IMR-90 (cell line): ENCODE data around the gene ZBTB25.

Experiments
- FOS ChIP-seq: fragments of 150-350 bp; IDR thresholded peaks from 2 replicates; pipeline ENCODE4 v1.6.1; 2016; ENCODE audit warnings: low read depth, low read length
- MAFK ChIP-seq: IDR thresholded peaks from 2 replicates; pipeline ENCODE4 v1.6.1; 2012; ENCODE audit warnings: low read depth, low read length, improper control_type of control experiment
- MXI1 ChIP-seq: IDR thresholded peaks from 2 replicates; pipeline ENCODE4 v1.6.1; 2012; ENCODE audit warnings: low read depth, mild to moderate bottlenecking, low read length, moderate library complexity, borderline replicate concordance
- POLR2A ChIP-seq: IDR thresholded peaks from 2 replicates; pipeline ENCODE4 v1.6.1; 2012; ENCODE audit warnings: mild to moderate bottlenecking, low read depth, low read length
- RAD21 ChIP-seq: IDR thresholded peaks from 2 replicates; pipeline ENCODE4 v1.6.1; 2012; ENCODE audit warnings: low read length, improper control_type of control experiment
- RCOR1 ChIP-seq: IDR thresholded peaks from 2 replicates; pipeline ENCODE4 v1.6.1; 2012; ENCODE audit warnings: mild to moderate bottlenecking, low read length, improper control_type of control experiment; ENCODE audit not compliant: insufficient replicate concordance
- SMC3 ChIP-seq: fragments of 150-350 bp; IDR thresholded peaks from 2 replicates; pipeline ENCODE4 v1.6.1; 2016; ENCODE audit warnings: low read depth, mild to moderate bottlenecking, antibody characterized with exemption, low read length, moderate library complexity
- TF ChIP-seq, protein P1 (sequence below): conservative IDR thresholded peaks from 2 replicates; pipeline ENCODE4 v1.5.1; 2012; ENCODE audit warnings: mild to moderate bottlenecking, low read depth, low read length, improper control_type of control experiment
- TF ChIP-seq, protein P2 (sequence below): fragments of 150-350 bp; IDR thresholded peaks from 2 replicates; pipeline ENCODE4 v1.6.1; 2016; ENCODE audit warnings: low read depth, mild to moderate bottlenecking, low read length, moderate library complexity, borderline replicate concordance
- TF ChIP-seq, protein P3 (sequence below): fragments of 150-350 bp; IDR thresholded peaks from 2 replicates; pipeline ENCODE4 v1.6.1; 2017; ENCODE audit warnings: mild to moderate bottlenecking, antibody characterized with exemption, low read length, low read depth

DNA sequence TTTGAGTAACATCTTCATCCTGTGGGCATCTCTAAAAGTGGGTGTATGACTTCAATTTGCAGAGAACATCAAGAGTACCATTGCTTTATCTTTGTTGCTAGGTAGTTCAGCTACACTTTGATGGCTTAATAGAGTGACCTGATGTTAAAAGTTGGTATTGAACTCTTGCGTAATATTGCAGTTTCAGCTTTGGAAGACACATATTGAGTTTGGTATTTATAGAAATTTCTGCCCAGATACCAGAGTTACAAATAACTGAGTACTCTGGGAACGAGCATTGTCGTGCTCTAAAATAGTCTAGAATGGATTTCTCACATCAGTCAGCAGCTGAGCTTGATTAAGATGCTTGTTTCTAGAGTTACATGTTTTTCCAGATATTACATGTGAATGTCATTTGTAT lies 63.1 kb downstream of the ZBTB25 start:
- TF ChIP-seq, protein P1, sequence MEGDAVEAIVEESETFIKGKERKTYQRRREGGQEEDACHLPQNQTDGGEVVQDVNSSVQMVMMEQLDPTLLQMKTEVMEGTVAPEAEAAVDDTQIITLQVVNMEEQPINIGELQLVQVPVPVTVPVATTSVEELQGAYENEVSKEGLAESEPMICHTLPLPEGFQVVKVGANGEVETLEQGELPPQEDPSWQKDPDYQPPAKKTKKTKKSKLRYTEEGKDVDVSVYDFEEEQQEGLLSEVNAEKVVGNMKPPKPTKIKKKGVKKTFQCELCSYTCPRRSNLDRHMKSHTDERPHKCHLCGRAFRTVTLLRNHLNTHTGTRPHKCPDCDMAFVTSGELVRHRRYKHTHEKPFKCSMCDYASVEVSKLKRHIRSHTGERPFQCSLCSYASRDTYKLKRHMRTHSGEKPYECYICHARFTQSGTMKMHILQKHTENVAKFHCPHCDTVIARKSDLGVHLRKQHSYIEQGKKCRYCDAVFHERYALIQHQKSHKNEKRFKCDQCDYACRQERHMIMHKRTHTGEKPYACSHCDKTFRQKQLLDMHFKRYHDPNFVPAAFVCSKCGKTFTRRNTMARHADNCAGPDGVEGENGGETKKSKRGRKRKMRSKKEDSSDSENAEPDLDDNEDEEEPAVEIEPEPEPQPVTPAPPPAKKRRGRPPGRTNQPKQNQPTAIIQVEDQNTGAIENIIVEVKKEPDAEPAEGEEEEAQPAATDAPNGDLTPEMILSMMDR = no peak
- TF ChIP-seq MXI1 = no peak
- no peak for TF ChIP-seq MAFK
- no peak for TF ChIP-seq FOS
- TF ChIP-seq SMC3 = no peak
- TF ChIP-seq, protein P2, sequence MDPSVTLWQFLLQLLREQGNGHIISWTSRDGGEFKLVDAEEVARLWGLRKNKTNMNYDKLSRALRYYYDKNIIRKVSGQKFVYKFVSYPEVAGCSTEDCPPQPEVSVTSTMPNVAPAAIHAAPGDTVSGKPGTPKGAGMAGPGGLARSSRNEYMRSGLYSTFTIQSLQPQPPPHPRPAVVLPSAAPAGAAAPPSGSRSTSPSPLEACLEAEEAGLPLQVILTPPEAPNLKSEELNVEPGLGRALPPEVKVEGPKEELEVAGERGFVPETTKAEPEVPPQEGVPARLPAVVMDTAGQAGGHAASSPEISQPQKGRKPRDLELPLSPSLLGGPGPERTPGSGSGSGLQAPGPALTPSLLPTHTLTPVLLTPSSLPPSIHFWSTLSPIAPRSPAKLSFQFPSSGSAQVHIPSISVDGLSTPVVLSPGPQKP = no peak
- no peak for TF ChIP-seq POLR2A
- TF ChIP-seq, protein P3, sequence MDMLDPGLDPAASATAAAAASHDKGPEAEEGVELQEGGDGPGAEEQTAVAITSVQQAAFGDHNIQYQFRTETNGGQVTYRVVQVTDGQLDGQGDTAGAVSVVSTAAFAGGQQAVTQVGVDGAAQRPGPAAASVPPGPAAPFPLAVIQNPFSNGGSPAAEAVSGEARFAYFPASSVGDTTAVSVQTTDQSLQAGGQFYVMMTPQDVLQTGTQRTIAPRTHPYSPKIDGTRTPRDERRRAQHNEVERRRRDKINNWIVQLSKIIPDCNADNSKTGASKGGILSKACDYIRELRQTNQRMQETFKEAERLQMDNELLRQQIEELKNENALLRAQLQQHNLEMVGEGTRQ = no peak
- TF ChIP-seq RAD21 = no peak
- TF ChIP-seq RCOR1 = no peak
